Activated CD8-positive, alpha-beta T cell treated with anti-CD3 and anti-CD28 coated beads for 36 hours (primary cell): ENCODE measurements around the gene ATP6V0E1. TPM values are rescaled to one million over a fixed set of nuclear protein-coding genes. Genes with fewer than 3 reads are reported as not detected.

Source experiments
- ATAC-seq: fragments of 200-7000 bp; cut with Tn5 transposase; one replicate; pipeline ENCODE4 v1.10.0; 2021; ENCODE audit warnings: mild to moderate bottlenecking, moderate library complexity
- CTCF ChIA-PET: fragments of 350-600 bp; sonication (Branson Sonifier 250); formaldehyde crosslinking; loops from one replicate; lab custom pipeline; 2021; ENCODE audit warnings: antibody characterized with exemption; lab: Charles Lee
- POLR2A ChIA-PET: fragments of 350-600 bp; sonication (Branson Sonifier 250); formaldehyde crosslinking; loops from one replicate; lab custom pipeline; 2021; ENCODE audit warnings: antibody characterized with exemption; lab: Charles Lee
- DNase-seq: peaks from one replicate; pipeline ENCODE4 v3.0.0-alpha.2; 2020
- H3K27ac Mint-ChIP-seq: one replicate; pipeline ENCODE4 v1.8.0; 2021; ENCODE audit warnings: mild to moderate bottlenecking, mixed read lengths
- H3K27me3 Mint-ChIP-seq: one replicate; pipeline ENCODE4 v1.8.0; 2021; ENCODE audit warnings: mixed read lengths
- H3K36me3 Mint-ChIP-seq: one replicate; pipeline ENCODE4 v1.8.0; 2021; ENCODE audit warnings: low read depth, mixed read lengths
- H3K4me1 Mint-ChIP-seq: one replicate; pipeline ENCODE4 v1.8.0; 2021; ENCODE audit warnings: low read depth, mixed read lengths
- H3K4me3 Mint-ChIP-seq: one replicate; pipeline ENCODE4 v1.8.0; 2021; ENCODE audit warnings: mild to moderate bottlenecking, moderate library complexity, mixed read lengths
- H3K9me3 Mint-ChIP-seq: one replicate; pipeline ENCODE4 v1.8.0; 2021; ENCODE audit warnings: mixed read lengths
- intact Hi-C: fragments of 100-400 bp; cut with micrococcal nuclease; formaldehyde crosslinking; loops from one replicate; pipeline ENCODE4 v1.10.0; 2022
- total RNA-seq, 2 experiments: library from RNA; stranded (reverse); gene quantifications; one replicate each; pipeline ENCODE4 v1.2.3, GENCODE V29; 2021
- TF ChIP-seq, protein P1 (sequence below): fragments of 200-600 bp; IDR thresholded peaks from one replicate; pipeline ENCODE4 v1.8.0; 2022; ENCODE audit warnings: antibody characterized with exemption, mild to moderate bottlenecking

The ATP6V0E1 gene
- total RNA-seq, 2 experiments from 2014 or later: 68.0 to 79.8 TPM

DNA sequence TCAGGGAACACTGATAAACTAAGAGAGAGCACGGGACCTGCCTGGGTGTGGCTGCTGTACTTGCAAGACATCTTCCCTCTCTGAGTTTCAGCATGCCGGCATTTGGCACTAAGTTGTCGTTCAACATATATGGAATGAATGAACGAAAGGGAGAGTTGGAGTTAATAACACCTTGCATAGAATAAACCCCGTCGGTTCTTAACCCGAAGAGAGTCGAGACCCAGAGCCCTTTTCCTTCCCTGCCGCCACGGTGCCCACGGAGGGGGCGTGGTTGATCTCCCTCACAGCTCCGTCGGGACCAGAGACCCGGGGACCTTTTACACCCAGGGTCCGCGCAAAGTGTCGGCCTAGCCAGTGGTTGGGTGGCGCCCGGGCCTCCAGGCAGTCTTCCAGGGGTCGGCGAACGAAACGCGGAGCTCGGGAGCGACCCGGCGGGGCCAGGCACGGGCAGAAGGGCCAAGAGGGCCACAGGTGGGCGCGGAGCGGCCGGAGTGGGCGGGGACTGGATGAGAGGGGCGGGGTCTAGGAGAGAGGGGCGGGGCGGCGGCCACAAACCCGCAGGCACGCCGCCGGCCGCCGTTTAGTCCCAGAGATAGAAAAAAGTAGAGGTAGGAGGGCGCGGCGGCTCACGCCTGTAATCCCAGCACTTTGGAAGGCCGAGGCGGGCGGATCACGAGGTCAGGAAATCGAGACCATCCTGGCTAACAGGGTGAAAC is 25.1 kb upstream of the ATP6V0E1 start:
- Mint-ChIP-seq H3K4me1 (peaks cover 34% of the 10 kb centered on the region), H3K9me3 (no peaks in the 10 kb centered on the region), H3K36me3 (peaks cover 20% of the 10 kb centered on the region), H3K27ac (peak overlapping the region; percentile 96), H3K4me3 (peak overlapping the region; percentile 100), H3K27me3 (no peaks in the 10 kb centered on the region)
- TF ChIP-seq, protein P1, sequence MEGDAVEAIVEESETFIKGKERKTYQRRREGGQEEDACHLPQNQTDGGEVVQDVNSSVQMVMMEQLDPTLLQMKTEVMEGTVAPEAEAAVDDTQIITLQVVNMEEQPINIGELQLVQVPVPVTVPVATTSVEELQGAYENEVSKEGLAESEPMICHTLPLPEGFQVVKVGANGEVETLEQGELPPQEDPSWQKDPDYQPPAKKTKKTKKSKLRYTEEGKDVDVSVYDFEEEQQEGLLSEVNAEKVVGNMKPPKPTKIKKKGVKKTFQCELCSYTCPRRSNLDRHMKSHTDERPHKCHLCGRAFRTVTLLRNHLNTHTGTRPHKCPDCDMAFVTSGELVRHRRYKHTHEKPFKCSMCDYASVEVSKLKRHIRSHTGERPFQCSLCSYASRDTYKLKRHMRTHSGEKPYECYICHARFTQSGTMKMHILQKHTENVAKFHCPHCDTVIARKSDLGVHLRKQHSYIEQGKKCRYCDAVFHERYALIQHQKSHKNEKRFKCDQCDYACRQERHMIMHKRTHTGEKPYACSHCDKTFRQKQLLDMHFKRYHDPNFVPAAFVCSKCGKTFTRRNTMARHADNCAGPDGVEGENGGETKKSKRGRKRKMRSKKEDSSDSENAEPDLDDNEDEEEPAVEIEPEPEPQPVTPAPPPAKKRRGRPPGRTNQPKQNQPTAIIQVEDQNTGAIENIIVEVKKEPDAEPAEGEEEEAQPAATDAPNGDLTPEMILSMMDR: no peak
- peak; percentile 81 for ATAC-seq
- intact Hi-C loops: no loop called here
- ChIA-PET CTCF (interaction anchor here (0.7 to 2.7 kb wide), 15 partner anchors 10 to 261 kb away, joined by 3 to 16 read pairs (median 4); partner anchors contain the start of gene ATP6V0E1), POLR2A (interaction anchor here (0.6 to 2.7 kb wide), 3 partner anchors 25 to 188 kb away, joined by 3 to 14 read pairs (median 4); partner anchors contain the start of gene ATP6V0E1)
- peak; percentile 71 for DNase-seq

DNA sequence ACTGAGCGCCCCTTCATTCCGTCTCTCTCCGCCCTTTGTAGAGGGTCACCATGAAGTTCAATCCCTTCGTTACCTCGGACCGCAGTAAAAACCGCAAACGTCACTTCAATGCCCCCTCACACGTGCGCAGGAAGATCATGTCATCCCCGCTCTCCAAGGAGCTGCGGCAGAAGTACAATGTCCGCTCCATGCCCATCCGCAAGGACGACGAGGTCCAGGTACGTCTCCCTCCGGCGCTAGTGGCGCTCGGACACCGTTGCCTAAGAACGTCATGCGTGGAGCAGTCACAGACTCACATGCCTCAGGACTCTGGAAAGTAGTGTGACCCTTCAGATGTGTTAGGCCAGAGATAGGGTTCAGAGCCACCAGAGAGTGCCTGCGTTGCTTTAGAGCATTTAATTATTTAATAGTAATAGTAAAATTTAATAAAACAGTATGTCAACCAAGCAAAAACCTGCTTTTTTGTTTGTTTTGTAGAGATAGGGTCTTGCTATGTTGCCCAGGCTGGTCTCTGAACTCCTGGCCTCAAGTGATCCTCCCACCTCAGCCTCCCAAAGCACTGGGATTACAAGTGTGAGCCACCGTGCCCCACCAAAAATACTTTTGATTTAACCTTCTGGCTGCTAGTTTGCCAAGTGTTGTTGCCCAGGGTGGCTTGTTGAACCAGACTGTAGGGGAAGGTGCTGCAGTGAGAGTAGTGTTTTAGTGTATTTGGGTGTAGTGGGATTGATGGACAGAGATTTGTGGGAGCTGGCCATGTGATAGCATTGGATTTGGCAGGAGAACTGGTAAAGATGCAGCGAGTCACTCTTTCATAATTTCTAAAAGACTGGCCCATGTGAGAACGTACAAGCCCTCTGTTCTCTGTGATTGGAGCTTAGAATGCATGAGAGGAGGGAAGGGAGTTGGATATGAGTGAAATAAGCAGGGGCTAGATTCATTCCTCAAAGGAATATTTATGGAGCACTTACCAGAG is 23.5 kb upstream of the ATP6V0E1 start:
- no peaks in the 10 kb centered on the region for H3K9me3 Mint-ChIP-seq
- peaks cover 31% of the 10 kb centered on the region for H3K4me1 Mint-ChIP-seq
- H3K27me3 Mint-ChIP-seq: no peaks in the 10 kb centered on the region
- TF ChIP-seq, protein P1: no peak
- intact Hi-C loops: no loop called here
- peak overlapping the region; percentile 96 for H3K27ac Mint-ChIP-seq
- ChIA-PET POLR2A (interaction anchor here (0.6 to 2.7 kb wide), 5 partner anchors 9 to 245 kb away, joined by 3 to 14 read pairs (median 5); partner anchors contain the start of genes ATP6V0E1 and DUSP1), CTCF (interaction anchor here (0.7 to 2.7 kb wide), 19 partner anchors 7 to 263 kb away, joined by 3 to 16 read pairs (median 4); partner anchors contain the start of gene ATP6V0E1)
- H3K4me3 Mint-ChIP-seq: peak overlapping the region; percentile 100
- DNase-seq (peak; percentile 27), ATAC-seq (no peak)
- peaks cover 23% of the 10 kb centered on the region for H3K36me3 Mint-ChIP-seq

DNA sequence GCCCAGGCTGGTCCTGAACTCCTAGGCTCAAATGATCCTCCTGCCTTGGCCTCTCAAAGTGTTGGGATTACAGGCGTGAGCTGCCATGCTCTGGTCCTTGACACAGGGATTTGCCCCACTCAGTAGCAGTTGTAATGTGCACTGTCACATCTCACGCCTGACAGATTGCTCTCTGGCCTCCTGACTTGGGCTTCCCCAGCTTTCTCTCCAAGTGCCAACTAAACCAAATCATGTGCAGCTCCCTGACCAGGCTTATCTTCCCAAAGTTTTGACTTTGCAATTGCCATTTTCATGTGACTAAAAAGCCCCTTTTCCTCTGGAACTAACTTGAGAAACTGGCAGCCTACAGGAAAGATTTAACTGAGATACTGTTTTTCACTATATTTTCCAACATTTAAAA is 13.7 kb upstream of the ATP6V0E1 start:
- DNase-seq (no peak), ATAC-seq (no peak)
- Mint-ChIP-seq H3K4me1 (no peaks in the 10 kb centered on the region), H3K4me3 (no peak overlapping the region), H3K9me3 (no peaks in the 10 kb centered on the region), H3K36me3 (peaks cover 23% of the 10 kb centered on the region), H3K27me3 (no peaks in the 10 kb centered on the region), H3K27ac (no peak overlapping the region)
- ChIA-PET POLR2A (no interaction called here), CTCF (interaction anchor here (2.1 kb wide), 1 partner anchor 10 kb away, joined by 7 read pairs; the partner anchor contains the start of gene RPL26L1)
- intact Hi-C loops: loop anchor here (10.0 kb wide), 1 partner anchor 315 kb away; no protein-coding TSS in a partner anchor
- TF ChIP-seq, protein P1: no peak

DNA sequence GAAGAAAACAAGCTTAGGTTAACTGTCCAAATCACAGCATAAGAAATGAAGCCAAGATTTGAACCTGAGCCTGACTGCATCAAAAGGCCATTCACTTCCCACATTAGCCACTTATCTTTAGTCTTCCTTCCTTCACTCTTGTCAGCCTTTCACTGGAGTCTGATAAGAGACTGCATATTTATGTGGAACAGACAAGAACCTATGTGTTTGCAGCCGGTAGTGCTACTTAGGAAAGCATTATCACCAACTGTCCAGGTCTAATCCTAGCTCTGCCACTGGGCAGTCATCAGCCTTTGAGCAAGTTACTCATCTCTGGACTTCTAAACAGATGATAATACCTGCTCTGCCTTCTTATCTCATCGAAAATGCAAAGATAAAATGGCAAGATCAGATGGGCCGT is 12.1 kb upstream of the ATP6V0E1 start:
- Mint-ChIP-seq H3K27me3 (no peaks in the 10 kb centered on the region), H3K4me1 (no peaks in the 10 kb centered on the region), H3K36me3 (peaks cover 15% of the 10 kb centered on the region), H3K4me3 (no peak overlapping the region), H3K9me3 (no peaks in the 10 kb centered on the region), H3K27ac (no peak overlapping the region)
- no peak for DNase-seq
- ChIA-PET CTCF (interaction anchor here (0.9 to 1.4 kb wide), 3 partner anchors 39 to 257 kb away, joined by 3 to 4 read pairs (median 3); partner anchors contain the start of gene DUSP1), POLR2A (interaction anchor here (1.2 kb wide), 1 partner anchor 10 kb away, joined by 3 read pairs; no protein-coding TSS in a partner anchor)
- TF ChIP-seq, protein P1: no peak
- ATAC-seq: no peak
- intact Hi-C loops: loop anchor here (10.0 kb wide), 1 partner anchor 313 kb away; no protein-coding TSS in a partner anchor
